ENCODE data around the gene KLHL2.
A peak's percentile ranks its signal among the peaks of the same experiment; 100 is the strongest.

The KLHL2 gene

GRCh38 chr4:165191814-165192499 lies 15.4 kb upstream of the KLHL2 start:
- H3K36me3 ChIP-seq (ENCODE audit: insufficient read depth, low read length), result no peaks in the 10 kb centered on the region
- H3K4me1 ChIP-seq (ENCODE audit: insufficient read depth, low read length), result no peaks in the 10 kb centered on the region
- H3K9me3 ChIP-seq (ENCODE audit: control insufficient read depth, insufficient read depth, low read length), result no peaks in the 10 kb centered on the region
- no peak overlapping the region for H3K9ac ChIP-seq (ENCODE audit: low read depth, low read length)

- Histone ChIP-seq H3K4me1 (ENCODE audit: insufficient read depth, low read length) (no peaks in the 10 kb centered on the region), H3K9ac (ENCODE audit: low read depth, low read length) (no peak overlapping the region), H3K36me3 (ENCODE audit: insufficient read depth, low read length) (no peaks in the 10 kb centered on the region), H3K9me3 (ENCODE audit: control insufficient read depth, insufficient read depth, low read length) (no peaks in the 10 kb centered on the region)
Observed at GRCh38 chr4:165192500-165192898, 14.9 kb upstream of the KLHL2 start.

DNA sequence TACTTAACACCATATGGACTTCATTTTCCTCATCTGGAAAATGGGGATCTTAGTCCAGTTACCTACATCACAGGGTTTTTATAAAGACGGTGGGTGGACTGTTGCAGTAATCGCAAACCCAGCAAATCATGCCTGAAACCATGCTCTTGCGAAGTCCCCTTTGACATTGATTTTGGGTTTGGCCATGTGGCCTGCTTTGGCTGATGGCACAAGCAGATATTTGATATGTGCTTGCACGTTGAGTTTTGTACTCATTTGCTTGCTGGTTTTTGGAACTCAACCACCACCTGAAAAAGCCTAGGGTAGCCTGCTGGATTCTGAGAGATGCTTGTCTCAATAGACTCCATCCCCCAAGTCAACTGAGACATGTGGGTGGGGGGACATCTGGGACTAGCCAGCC lies 14.4 kb upstream of the KLHL2 start:
- H3K9ac ChIP-seq (ENCODE audit: low read depth, low read length), result no peak overlapping the region
- no peaks in the 10 kb centered on the region for H3K36me3 ChIP-seq (ENCODE audit: insufficient read depth, low read length)
- H3K9me3 ChIP-seq (ENCODE audit: control insufficient read depth, insufficient read depth, low read length), result no peaks in the 10 kb centered on the region
- H3K4me1 ChIP-seq (ENCODE audit: insufficient read depth, low read length), result no peaks in the 10 kb centered on the region

GRCh38 chr4:165194368-165194767 lies 13.0 kb upstream of the KLHL2 start:
- H3K9ac ChIP-seq (ENCODE audit: low read depth, low read length), result no peak overlapping the region
- no peaks in the 10 kb centered on the region for H3K36me3 ChIP-seq (ENCODE audit: insufficient read depth, low read length)
- no peaks in the 10 kb centered on the region for H3K4me1 ChIP-seq (ENCODE audit: insufficient read depth, low read length)
- no peaks in the 10 kb centered on the region for H3K9me3 ChIP-seq (ENCODE audit: control insufficient read depth, insufficient read depth, low read length)

GRCh38 chr4:165198329-165198728 lies 9.0 kb upstream of the KLHL2 start:
- no peaks in the 10 kb centered on the region for H3K9me3 ChIP-seq (ENCODE audit: control insufficient read depth, insufficient read depth, low read length)
- no peaks in the 10 kb centered on the region for H3K4me1 ChIP-seq (ENCODE audit: insufficient read depth, low read length)
- H3K9ac ChIP-seq (ENCODE audit: low read depth, low read length), result no peak overlapping the region
- H3K36me3 ChIP-seq (ENCODE audit: insufficient read depth, low read length), result no peaks in the 10 kb centered on the region

GRCh38 chr4:165199286-165199685 lies 8.1 kb upstream of the KLHL2 start:
- Histone ChIP-seq H3K9ac (ENCODE audit: low read depth, low read length) (no peak overlapping the region), H3K9me3 (ENCODE audit: control insufficient read depth, insufficient read depth, low read length) (no peaks in the 10 kb centered on the region), H3K4me1 (ENCODE audit: insufficient read depth, low read length) (peaks cover 6% of the 10 kb centered on the region), H3K36me3 (ENCODE audit: insufficient read depth, low read length) (no peaks in the 10 kb centered on the region)

- H3K4me1 ChIP-seq (ENCODE audit: insufficient read depth, low read length), result peaks cover 11% of the 10 kb centered on the region
- no peaks in the 10 kb centered on the region for H3K9me3 ChIP-seq (ENCODE audit: control insufficient read depth, insufficient read depth, low read length)
- no peaks in the 10 kb centered on the region for H3K36me3 ChIP-seq (ENCODE audit: insufficient read depth, low read length)
- H3K9ac ChIP-seq (ENCODE audit: low read depth, low read length), result no peak overlapping the region
Observed at GRCh38 chr4:165199722-165200121, 7.6 kb upstream of the KLHL2 start.

GRCh38 chr4:165201806-165202205 lies 5.6 kb upstream of the KLHL2 start:
- Histone ChIP-seq H3K36me3 (ENCODE audit: insufficient read depth, low read length) (no peaks in the 10 kb centered on the region), H3K9me3 (ENCODE audit: control insufficient read depth, insufficient read depth, low read length) (no peaks in the 10 kb centered on the region), H3K9ac (ENCODE audit: low read depth, low read length) (no peak overlapping the region)

GRCh38 chr4:165203541-165204461 lies 3.6 kb upstream of the KLHL2 start:
- no peak overlapping the region for H3K9ac ChIP-seq (ENCODE audit: low read depth, low read length)
- no peaks in the 10 kb centered on the region for H3K9me3 ChIP-seq (ENCODE audit: control insufficient read depth, insufficient read depth, low read length)
- peaks cover 17% of the 10 kb centered on the region for H3K4me1 ChIP-seq (ENCODE audit: insufficient read depth, low read length)
- no peaks in the 10 kb centered on the region for H3K36me3 ChIP-seq (ENCODE audit: insufficient read depth, low read length)

More at GRCh38 chr4:165201806-165202205, 5.6 kb upstream of the KLHL2 start:
- H3K4me1 ChIP-seq (ENCODE audit: insufficient read depth, low read length), result peaks cover 17% of the 10 kb centered on the region

- no peak overlapping the region for H3K9ac ChIP-seq (ENCODE audit: low read depth, low read length)
- no peaks in the 10 kb centered on the region for H3K9me3 ChIP-seq (ENCODE audit: control insufficient read depth, insufficient read depth, low read length)
- no peaks in the 10 kb centered on the region for H3K36me3 ChIP-seq (ENCODE audit: insufficient read depth, low read length)
- H3K4me1 ChIP-seq (ENCODE audit: insufficient read depth, low read length), result peaks cover 17% of the 10 kb centered on the region
Observed at GRCh38 chr4:165204462-165204830, 2.9 kb upstream of the KLHL2 start.

DNA sequence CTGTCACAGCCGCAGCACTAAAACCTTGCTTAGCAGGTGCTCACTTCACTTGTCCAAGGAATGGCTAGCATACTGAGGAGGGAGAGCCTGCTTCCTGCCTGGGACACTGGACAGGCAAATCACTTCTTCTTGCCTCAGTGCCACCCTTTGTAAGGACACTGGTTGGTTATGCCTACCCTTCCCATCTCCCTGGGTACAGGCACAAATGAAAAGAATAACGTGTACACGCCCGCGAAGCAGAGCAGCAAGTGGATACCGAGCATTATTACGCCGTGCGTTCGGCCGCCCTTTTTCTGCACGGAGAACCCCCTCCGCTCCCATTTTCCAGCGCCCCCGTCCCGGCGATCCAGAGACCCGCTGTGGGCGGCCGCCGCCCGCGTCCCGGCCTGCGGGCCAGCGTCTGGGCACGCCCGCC lies 338 bp upstream of the KLHL2 start:
- Histone ChIP-seq H3K9ac (ENCODE audit: low read depth, low read length) (peak overlapping the region; percentile 42), H3K36me3 (ENCODE audit: insufficient read depth, low read length) (no peaks in the 10 kb centered on the region), H3K9me3 (ENCODE audit: control insufficient read depth, insufficient read depth, low read length) (no peaks in the 10 kb centered on the region), H3K4me1 (ENCODE audit: insufficient read depth, low read length) (peaks cover 31% of the 10 kb centered on the region)

GRCh38 chr4:165208221-165208652 lies 876 bp downstream of the KLHL2 start:
- H3K36me3 ChIP-seq (ENCODE audit: insufficient read depth, low read length), result no peaks in the 10 kb centered on the region
- H3K9me3 ChIP-seq (ENCODE audit: control insufficient read depth, insufficient read depth, low read length), result 0 out of 2 replicates have a peak, but pooled peaks cover 2% of the 10 kb centered on the region
- H3K9ac ChIP-seq (ENCODE audit: low read depth, low read length), result peak overlapping the region; percentile 42
- peaks cover 31% of the 10 kb centered on the region for H3K4me1 ChIP-seq (ENCODE audit: insufficient read depth, low read length)

GRCh38 chr4:165208741-165209388 lies 1.5 kb downstream of the KLHL2 start:
- H3K4me1 ChIP-seq (ENCODE audit: insufficient read depth, low read length), result peaks cover 28% of the 10 kb centered on the region
- H3K36me3 ChIP-seq (ENCODE audit: insufficient read depth, low read length), result no peaks in the 10 kb centered on the region
- H3K9ac ChIP-seq (ENCODE audit: low read depth, low read length), result peak overlapping the region; percentile 8; the same call in 1 of the 2 replicates
- 0 out of 2 replicates have a peak, but pooled peaks cover 2% of the 10 kb centered on the region for H3K9me3 ChIP-seq (ENCODE audit: control insufficient read depth, insufficient read depth, low read length)

GRCh38 chr4:165209796-165210195 lies 2.4 kb downstream of the KLHL2 start:
- peaks cover 19% of the 10 kb centered on the region; the same call in 1 of the 2 replicates for H3K4me1 ChIP-seq (ENCODE audit: insufficient read depth, low read length)
- H3K9me3 ChIP-seq (ENCODE audit: control insufficient read depth, insufficient read depth, low read length), result 0 out of 2 replicates have a peak, but pooled peaks cover 2% of the 10 kb centered on the region
- H3K9ac ChIP-seq (ENCODE audit: low read depth, low read length), result no peak overlapping the region
- H3K36me3 ChIP-seq (ENCODE audit: insufficient read depth, low read length), result no peaks in the 10 kb centered on the region
